GM10847 (cell line): ENCODE data around the gene EFNA2.

Experiments
- POLR2A ChIP-seq: IDR thresholded peaks from 2 replicates; pipeline ENCODE4 v1.6.1; 2011; ENCODE audit not compliant: insufficient read length; ENCODE audit errors: extremely low read depth

Gene EFNA2

DNA sequence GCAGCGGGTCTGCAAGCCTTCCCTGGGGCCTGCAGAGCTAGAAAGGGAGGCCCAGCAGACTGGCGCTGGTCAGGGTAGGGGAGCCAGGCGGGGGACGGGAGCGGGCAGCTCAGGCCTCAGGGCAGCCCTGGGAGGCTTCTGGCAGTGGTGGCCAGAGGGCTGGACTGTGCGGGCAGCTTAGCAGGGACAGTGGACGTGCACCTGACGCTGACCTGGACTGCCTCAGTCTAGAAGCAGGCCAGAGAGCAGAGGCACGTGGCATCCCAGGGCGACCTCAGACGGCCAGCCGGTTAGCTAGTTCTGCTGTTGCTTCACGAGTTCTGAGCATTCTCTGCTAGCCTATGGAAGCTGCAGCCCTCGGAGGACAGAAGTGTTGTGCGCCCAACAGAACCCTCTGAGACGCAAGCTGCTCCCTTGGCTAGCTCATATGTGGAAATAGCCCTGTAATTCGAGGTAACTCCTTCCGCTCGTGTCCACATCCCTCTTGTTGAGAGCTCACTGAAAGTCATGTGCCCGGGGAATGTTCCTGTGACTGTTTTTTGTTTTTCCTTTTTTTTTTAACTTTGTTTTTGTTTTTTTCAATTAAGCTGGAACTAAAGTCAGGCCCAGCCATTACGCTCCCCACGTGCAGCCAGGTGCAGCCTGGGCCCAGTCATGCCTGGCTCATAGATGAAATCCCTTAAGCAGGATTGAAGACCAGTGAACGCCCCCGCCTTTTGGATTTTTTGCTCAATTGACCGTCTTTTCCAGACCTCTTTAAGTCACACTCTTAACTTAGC lies 12.2 kb upstream of the EFNA2 start:
- TF ChIP-seq POLR2A, result no peak

- no peak for TF ChIP-seq POLR2A
Observed at GRCh38 chr19:1274081-1274851, 11.4 kb upstream of the EFNA2 start.

- TF ChIP-seq POLR2A, result no peak
Observed at GRCh38 chr19:1274852-1275259, 10.8 kb upstream of the EFNA2 start.

DNA sequence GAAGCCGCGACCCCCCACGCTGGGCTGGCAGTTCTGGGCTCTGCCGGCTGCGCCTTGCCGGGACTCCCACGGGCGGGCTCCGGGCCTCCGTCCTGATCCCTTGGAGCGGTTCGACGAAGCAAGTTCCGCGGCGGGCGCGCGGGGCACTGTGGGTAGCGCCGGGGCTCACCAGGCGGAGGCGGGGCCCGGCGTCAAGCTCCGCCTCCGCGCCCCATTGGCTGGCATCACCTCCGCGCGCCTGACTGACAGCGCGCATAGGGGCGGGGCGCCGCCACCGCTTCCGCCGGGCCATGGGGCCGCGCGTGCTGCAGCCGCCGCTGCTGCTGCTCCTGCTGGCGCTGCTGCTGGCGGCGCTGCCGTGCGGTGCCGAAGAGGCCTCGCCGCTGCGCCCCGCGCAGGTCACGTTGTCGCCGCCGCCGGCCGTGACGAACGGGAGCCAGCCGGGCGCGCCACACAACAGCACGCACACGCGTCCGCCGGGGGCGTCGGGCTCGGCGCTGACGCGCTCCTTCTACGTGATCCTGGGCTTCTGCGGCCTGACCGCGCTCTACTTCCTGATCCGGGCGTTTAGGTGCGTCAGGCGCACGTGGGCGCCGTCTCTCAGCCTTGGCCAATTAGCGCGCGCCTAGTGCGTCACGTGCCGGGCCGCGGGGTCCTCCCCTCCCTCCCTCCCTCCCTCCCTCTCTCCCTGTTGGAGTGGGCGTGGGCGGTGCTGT lies 10.3 kb upstream of the EFNA2 start, which contains the start of gene FAM174C:
FAM174C (plus strand) TSS at position 271 of the 716 bp plus-strand sequence; CDS start at position 291, 20 bp downstream.
- TF ChIP-seq POLR2A, result peak; percentile 91

GRCh38 chr19:1275976-1276627 lies 9.6 kb upstream of the EFNA2 start:
- no peak for TF ChIP-seq POLR2A

DNA sequence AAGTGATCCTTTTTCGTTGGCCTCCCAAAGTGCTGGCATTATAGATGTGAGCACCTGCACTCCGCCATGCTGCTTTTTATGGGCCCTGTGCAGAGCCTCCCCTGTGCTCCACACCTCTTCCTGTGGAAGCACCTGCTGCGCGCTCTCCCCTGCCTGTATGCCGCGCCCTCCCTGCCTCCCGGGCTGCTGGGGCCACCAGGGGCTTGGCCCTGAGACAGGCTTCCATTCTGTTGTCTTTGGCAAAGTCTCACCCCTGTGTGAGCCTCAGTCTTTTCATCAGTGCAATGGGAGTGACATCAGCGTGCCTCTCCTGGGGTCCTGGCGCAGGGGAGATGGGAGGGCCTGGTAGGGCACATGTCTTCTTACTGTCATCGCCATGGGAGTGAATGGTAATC lies 9.0 kb upstream of the EFNA2 start:
- TF ChIP-seq POLR2A, result no peak

DNA sequence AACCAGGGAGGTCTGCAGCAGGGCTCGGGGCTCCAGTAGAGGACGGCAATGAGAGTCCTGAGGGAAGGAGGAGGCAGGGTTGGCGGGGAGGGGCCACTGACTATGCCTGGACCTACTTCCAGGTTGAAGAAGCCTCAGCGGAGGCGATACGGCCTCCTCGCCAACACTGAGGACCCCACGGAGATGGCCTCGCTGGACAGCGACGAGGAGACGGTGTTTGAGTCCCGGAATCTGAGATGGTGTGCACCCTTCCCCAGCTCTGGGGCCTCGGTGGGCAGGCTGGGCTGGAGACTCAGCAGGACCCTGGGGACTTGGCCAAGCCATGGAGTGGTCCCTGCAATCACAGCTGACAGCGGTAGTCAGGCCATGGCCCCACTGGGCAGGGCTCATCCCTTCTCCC lies 8.6 kb upstream of the EFNA2 start:
- TF ChIP-seq POLR2A, result no peak

DNA sequence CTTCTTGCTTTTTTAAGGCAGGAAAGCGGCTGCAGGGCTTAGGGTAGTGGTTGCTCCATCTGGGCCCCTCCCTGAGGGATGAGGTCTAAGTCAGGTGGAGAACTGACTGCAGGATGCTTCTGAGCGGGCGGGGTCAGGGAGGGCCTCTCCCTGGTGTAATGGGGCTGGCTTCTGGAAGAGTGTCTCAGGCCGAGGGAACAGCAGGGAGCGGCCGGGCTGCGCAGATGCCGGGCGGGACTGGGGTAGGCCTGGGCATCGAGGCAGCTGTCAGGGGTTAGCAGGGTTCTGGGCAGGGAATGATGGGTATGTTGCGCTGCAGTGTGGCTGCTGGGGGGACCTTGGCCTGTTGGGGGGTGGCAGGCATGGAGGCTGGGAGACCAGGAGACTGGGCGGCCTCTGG lies 7.6 kb upstream of the EFNA2 start:
- TF ChIP-seq POLR2A, result no peak

DNA sequence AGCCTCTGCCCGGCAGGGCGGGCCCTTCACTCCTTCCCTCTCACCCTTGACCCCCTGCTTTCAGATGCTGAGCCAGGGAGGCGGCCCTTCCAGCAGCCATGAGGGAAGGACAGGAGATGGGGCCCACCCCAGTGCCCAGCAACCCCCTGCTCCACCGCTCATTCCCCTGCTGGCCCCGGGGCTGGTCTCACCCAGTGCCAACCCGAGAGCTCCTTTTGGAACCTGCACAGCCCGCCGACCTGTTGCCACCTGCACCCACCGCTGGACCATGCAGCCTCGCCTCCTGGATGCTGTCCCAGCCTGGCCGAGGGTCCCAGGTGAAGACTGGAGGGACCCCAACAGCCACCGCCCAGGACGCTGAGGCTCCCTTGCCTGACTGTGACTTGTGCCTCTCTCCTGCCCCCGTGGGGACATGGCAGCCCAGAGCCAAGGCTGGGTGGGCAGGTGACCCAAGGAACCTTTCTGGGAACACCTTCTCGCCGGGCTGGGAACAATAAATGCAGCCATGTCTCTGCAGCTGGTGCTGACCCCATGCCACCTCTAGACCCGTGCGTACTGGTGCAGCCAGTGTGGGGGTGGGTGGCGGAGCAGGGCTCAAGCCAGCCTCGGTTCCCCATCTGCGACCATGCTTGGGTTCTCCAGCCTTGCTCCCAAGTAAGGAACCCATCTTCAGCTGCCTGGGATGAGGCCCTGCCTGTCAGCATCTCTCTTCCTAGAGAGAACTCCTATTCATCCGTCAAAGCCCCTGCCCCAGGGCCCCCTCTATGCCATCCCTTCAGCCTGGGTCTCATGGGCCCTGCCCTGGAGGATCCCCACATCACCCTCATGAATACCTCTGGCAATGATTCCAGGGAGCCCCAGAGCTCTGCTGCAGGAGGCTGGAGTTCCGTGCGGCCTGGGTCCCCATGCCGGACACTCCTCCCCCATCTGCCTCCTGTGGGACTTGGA lies 6.7 kb upstream of the EFNA2 start:
- TF ChIP-seq POLR2A, result no peak

- TF ChIP-seq POLR2A, result no peak
Observed at GRCh38 chr19:1279782-1280341, 5.8 kb upstream of the EFNA2 start.

GRCh38 chr19:1280636-1281568 lies 4.8 kb upstream of the EFNA2 start:
- no peak for TF ChIP-seq POLR2A

DNA sequence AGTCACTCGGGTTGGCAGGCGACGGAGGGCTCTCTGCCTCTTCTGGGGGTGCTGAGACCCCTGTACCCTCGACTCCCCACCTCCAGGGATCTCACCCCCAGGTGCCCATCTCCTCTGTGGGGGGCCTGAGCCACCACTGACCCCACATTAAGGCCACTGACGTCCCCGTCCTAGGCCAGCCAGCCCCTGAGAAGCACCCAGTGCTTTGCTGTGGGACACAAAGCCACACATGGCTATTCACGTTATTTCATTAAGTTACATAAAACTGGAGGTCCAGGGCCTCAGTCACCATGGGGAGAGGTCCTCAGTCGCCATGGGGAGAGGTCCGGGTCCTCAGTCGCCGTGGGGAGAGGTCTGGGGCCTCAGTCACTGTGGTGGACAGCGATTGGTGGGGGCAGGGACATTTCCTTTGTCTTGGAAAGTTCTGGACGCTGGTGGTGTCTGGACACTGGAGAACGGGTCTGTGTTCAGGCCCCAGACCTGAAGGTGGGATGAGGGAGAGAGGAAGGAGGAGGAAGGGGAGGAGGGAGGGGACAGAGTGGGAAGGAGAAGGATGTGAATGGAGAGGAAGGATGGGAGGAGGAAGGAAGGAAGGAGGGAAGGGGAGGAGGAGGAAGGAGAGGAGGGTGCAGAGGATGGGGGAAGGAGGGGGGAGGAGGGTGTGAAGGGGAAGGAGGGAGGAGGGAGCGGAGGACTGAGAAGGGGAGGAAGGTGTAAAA lies 3.9 kb upstream of the EFNA2 start:
- no peak for TF ChIP-seq POLR2A

GRCh38 chr19:1282588-1283206 lies 3.0 kb upstream of the EFNA2 start:
- no peak for TF ChIP-seq POLR2A
